HG03575 (cell line): Measurements from ENCODE around the gene PARVA.

ENCODE experiments used
- ATAC-seq: cut with Tn5 transposase; IDR thresholded peaks from one replicate; pipeline ENCODE4 v1.9.1; 2021; ENCODE audit not compliant: unreplicated experiment, insufficient number of reproducible peaks, low FRiP score; ENCODE audit errors: extremely low read depth

The PARVA gene

DNA sequence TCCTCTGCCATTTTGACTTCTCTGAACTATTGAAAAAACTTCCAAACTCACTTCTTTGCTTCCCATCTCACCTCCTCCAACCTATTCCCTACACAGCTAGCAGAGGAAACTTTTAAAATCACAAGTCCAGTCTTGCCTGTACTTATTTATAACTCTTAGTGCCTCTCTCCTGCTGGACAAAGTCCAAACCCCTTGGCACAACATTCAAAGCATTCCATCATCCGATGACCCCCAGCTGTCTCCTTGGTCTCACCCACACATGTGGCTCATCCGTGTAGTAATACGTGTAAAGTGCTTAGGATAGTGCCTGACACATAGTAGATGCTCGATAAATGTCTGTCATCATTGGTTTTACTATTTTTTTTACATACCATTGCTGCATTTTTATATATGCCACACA is 101.4 kb downstream of the PARVA start:
- no peak for ATAC-seq

DNA sequence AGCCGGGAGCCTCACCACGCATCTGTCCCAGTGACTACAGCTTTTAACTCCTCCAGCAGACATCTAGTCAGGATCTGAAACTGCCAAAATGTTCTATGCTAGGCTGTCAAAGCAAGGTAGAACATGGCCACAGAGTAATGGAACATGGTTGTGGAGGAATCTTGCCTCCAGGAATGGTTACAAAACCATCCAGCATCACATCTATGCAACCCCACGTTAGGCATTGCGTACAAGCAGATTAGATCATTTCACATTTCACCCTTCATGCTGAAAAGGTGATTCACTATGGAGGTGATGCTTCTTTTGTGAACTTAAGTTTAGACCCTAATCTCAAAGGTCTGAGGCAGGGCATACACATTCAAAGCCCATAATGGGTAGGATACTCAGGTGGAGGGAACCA is 103.0 kb downstream of the PARVA start:
- ATAC-seq: no peak

DNA sequence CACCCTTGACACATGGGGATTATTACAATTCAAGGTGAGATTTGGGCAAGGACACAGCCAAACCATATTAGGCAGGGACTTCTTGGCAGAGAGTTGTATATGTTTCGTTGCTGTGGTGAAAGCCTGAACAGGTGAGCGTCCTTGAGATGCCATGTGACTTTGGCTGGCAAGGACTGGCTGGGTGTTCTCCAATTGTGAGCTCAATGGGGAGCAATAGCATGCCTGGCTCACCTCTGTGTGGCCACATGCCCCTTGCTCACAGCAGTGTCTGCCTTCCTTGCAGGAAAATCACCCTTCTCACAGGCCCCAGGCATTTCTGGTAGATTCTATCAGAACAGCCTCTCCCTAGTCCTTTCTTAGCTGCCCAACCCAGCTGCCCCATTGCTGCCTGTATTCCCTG is 105.5 kb downstream of the PARVA start:
- no peak for ATAC-seq

DNA sequence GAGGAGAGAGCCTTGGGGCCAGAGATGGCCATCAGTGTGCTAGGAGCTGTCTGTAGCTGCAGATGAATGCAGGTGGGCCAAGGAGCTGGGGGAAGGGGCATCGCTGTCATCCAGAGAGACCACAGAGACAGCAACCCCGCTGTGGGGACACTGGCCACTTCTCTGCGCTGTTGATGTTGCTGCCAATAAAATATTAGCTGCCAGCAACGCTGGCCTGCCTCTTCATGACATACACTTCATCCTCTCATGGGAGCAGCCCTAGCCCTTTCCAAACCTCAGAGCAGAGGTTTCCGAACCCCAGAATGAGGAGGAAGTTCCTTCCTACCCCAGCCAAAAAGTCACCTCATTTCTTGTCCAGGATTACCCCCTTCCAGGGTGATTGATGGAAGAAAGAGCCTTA is 106.2 kb downstream of the PARVA start:
- ATAC-seq: no peak

DNA sequence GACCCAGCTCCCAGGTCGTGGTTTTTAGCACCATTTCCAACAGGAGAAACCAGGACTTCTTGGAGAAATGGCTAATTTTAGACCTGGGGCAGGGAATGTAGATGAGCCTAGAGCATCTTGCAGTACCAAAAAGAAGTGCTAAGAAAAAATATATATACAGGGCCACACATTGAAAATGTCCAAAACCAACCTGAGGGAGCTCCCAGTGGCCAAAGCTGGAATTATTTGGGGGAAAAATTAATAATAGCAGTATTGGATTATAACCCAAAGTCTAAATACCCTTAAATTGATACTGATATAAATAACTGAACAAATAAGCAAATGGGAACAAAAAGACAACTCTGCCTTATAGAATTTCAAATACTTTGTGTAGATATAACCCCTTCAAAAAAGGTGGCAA is 108.0 kb downstream of the PARVA start:
- no peak for ATAC-seq

DNA sequence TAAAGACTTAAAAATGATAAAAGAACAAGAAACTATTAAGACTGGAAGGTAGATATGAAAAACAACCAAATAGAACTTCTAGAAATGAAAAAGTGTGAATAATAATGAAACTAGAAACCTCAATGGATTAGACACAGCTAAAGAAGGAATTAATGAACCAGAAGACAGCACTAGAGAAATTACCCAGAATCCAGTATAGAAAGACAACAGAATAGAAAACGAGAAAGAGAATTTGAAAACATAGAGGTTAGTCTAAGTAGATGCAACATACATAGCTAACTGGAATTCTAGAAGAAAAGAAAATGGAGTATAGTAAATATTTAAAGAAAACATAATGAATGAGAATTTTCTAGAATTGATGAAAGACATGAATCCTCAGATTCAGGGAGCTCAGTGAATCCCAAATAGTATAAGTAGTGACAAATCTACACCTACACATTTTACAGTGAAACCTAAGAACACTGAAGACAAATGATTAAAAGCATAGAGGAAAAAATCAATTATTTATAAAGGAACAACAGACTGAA is 111.9 kb downstream of the PARVA start:
- ATAC-seq: no peak

DNA sequence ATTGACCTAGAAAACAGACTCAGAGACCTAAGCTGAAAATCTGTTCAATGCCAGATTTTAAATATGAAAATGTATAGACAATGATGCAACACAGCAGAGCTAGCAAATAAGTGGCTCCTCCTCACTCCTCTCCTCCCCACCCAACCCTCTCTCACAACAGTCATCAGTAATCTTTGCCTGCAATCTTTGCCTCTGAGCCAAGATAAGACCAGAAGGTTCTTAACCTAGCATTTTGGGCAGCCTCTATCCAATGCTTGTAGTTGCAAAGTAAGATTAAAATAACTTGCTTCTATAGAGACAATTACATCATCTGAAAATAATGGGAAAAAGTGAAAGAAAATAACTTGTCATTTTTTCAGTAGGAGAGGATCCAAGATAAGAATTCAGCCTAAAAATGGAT is 117.3 kb downstream of the PARVA start:
- ATAC-seq: no peak

DNA sequence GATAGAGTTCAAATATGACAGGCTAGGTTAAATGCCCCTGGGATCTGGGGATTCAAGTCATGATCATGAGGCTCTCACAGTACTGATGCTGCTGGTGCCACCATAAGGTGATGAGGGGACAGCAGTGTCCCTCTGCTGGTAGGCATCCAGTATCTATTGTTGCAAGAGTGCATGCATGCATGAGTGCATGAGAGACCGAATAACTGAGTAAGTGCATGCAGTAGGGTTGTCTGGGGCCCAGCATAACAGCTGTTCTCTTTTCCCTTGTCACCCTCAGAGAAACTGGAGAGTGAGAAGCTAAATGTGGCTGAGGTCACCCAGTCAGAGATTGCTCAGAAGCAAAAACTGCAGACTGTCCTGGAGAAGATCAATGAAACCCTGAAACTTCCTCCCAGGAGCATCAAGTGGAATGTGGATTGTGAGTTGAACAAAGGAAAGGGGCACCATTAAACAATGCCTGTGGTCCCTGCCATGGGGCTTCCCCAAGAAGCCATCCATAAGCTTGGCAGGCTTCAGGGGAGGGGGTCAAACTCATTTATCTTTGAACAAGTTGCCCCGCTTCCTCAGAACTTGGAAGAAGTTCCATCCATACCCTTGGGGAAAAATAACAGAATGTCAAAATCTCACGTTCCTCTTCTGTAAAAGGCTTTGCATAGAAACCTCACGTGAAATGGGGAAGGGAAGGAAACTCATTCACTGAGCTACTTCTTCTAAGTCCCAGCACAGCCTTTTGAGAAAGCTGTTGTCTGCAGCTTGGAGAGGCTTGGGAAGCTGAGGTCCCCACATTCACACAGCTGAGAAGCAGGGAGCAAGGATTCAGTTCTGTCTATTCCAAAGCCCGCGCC is 119.0 kb downstream of the PARVA start:
- no peak for ATAC-seq

DNA sequence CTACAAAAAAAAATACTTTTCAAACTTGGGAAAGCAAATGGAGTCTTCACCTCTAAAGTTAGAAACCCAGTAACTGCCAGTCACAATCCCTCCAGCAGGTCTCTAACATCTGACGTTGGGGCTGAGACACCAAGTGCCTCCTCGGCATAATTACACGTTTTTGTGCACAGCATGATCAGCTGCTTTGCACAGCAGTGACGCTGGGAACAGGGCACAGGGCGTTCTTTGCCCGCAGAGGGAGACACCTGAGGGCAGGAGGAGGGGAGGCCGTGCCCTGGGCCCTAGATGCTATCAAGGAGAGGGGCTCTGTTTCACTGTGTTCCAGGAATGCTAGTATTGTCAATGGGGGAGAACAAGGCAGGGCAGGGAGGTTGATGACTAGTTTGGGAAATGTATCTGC is 120.1 kb downstream of the PARVA start:
- no peak for ATAC-seq

DNA sequence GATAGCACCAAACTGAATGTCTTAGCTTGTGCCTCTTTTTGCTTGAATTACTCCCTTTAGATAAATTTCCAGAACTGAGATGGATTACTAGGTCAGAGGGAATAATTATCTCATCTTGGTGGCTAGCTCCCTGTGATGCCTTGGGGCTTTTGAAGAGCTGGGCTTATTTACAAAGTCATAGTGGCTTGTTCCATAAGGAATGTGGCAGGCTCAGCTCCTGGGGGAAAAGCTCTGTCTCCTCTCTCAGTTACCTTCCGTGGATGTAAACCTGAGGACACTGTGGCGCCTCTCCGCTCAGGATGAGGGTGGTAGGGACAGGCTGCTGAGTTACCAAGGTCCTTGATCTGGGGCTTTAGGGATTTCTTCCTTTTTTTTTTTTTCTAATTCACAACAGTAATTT is 121.7 kb downstream of the PARVA start:
- no peak for ATAC-seq

DNA sequence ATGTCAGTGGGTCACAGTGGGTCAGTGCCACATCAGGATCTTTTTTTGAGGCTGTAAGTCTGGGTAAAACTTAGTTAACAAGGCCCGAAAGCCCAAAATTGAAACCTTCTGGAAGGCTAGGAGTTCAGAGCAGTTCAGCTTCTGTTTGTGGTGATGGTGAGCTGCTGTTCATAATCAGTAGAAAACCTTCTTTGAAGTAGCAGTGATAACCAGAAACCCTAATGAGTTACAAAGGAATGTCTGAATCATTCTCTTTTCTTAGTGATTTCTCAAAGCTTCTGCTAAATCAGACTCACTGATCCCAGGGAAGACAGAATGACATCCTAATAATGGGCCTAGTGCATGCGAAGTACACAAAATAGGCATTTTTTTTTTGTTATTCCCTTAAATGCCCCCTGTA is 124.7 kb downstream of the PARVA start:
- ATAC-seq: no peak

DNA sequence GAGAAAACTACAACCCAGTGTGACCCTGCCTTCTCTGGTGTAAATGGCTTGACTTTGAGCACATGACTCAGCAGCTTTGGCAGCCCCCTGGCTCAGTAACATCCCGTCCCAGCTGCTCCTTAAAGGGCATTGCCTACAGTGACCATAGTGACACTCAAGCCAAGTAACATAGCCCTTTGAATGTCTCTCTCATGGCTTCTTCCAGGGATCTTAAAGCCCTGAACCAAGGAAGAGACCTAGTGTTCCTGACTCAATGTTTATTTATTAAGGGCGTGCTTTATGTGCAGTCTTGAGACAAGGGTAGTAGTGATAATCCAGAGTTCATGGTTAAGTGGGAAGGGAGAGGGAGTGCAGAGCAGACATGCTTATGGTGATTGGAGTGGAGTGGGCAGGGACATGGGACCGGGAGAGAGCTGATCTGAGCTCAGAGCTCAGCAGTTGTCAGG is 125.7 kb downstream of the PARVA start:
- ATAC-seq: no peak

DNA sequence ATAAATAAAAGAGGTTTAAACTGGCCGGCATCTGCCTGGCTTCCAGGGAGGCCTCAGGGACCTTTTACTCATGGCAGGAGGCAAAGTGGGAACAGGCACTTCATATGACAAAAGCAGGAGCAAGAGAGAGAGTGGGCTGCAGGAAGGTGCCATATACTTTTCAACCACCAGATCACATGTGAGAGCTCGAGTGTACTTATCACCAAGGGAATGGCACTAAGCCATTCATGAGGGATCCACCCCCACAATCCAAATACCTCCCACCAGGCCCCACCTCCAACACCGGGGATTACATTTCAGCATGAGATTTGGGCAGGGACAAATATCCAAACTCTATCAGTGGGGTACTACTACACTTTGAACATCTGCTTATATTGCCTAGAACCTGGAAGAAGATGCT is 126.5 kb downstream of the PARVA start:
- ATAC-seq: no peak

DNA sequence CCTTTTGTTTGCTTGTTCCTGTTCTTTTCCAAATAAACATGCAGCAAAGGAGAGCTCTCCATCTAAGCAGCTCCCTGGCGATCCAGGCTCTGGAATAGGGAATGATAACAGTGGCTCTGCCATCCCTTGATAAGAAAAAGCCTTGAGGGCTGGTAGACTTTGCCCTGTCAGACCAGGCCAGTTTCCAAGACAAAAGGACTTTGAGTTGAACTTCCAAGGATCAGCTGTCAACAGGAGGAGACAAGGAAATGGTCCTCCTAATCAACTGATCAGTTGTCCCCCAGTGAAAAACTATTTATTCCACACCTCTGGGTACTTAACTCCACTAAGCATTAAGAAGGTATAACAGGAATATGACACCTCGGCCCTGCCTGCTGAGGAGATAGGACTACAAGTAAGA is 127.8 kb downstream of the PARVA start:
- ATAC-seq: no peak

DNA sequence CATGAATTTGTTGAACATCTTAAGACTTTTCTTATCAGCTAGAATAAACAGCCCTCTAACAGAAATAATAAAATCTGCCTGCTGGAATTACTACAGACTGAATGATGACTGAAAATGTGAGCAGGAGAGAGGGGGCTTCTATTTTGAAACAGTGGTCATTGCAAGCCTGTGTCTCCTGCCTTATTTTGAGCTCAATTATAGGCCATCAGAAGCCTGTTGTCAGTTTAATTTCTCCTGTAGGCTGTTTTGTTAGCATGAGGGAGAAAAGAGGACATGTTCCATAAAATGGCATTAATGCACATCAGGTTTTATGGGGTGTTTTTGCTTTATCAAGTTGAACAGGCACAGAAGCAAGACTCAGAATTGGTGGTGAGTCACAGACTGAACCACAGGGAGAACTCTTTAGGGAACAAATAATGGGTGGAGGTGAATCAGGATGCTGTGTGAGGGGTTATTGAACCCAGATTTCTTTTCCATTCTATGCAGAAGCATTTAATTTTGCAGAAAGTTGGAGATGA is 129.1 kb downstream of the PARVA start:
- ATAC-seq: no peak

DNA sequence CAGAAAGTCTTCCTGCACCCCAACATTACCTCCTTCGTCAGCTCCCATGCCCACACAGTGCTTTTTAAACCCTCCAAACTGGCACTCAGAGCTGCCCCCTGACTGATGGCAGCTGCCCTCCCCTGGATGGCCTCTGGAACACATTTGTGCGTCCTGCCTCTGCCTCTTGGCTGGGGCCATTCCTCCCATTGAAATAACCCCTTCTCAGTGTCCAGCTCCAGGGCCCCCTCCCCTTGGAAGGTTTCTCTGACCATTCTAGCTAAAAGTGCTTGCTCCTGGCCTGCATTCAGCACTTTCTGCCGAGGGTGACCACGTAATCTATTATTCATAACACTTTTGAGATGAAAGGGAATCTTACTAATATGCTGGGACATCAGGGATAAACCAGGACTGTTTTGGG is 130.0 kb downstream of the PARVA start:
- ATAC-seq: no peak

DNA sequence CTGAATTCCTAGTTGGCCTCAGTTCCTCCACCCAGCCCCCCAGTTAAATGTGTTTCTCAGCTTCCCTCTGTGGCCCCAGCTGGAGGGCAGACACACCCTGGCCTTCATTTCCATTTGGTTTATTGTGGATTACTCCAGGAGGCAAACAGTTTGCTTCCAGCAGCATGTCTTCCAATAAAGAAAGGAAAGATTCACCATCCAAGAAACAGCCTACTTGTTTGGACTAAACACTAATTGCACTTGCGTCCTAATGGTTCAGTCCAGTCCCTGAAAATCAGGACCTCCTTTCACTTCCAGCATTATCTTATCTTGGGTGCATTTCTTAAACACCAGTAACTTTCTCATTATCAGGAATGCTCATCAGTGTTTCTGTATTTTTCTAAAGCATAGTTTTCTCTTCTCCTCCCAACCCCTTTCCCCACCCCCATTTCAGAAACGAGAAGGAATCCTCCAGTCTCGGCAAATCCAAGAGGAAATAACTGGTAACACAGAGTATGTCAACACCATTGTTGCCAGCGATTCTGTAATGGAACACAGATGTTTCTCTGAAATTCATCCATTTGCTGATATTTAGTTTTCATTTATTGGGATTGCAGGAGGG is 130.9 kb downstream of the PARVA start:
- no peak for ATAC-seq

DNA sequence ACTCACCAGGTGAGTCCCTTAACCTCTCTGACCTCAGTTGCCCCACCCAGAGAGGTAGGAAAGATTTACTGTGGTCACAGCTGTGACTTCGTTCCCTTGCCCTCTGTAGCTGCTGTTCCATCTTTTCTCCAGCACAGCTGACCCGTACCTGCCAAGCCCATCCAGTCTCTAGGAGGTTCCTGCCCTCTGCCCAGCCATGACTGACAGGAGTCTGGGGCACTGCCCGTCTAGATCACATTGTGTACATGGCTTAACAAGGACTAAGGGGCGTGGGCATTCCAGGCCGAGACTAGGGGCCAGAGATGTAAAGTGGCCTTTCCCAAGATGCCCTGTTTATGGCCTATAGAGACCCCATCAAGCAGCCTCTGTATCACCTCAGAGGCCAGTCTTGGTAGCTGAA is 132.0 kb downstream of the PARVA start:
- no peak for ATAC-seq

DNA sequence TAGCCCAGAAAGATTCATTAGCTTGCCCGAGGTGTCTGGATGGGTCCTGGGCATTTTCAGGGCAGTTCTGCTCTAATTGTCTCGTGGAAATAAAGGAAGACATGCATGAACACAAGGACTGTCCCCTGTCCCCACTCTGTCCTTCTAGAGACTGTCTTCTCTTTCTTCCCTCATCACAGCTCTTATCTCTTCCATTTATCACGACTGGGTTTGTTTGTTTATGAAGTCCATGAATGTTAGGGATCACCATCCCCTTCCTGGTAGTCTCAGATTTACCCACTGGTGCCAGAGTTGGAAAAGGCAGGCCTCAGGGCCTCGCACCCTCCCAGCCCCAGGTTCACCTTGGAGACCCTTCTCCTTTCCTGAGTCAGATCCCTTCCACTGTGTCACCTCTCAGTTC is 134.8 kb downstream of the PARVA start:
- ATAC-seq: no peak

DNA sequence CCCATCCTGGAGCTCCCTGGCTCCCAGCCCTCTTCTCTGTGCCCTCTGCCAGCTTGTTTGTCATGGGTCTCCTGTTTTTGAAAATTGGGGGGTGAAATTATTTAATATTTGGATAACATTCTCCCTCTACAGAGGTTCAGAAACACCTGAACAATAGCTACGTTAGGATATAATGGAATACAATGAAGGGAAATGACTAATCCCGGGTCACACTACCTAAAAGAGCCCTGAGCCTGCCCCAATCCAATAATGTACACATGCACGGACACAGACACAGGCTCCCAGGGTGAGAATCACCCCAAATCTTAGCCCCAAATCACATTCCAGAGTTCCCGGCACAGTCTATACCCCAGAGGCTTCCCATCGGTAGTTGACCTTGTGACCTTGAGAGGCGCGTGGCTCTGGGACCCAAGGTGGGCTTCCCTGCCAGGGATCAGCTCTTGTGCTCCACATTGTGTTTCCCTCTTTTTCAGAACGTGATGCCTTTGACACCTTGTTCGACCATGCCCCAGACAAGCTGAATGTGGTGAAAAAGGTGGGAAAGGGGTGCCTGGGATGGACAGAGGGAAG is 135.5 kb downstream of the PARVA start:
- no peak for ATAC-seq
